HepG2 (cell line): ENCODE measurements around the gene TMEM266. TPM values are rescaled to one million over a fixed set of nuclear protein-coding genes. Genes with fewer than 3 reads are reported as not detected.

Source experiments
- ARNTL ChIP-seq: sonication (generic); formaldehyde crosslinking; IDR thresholded peaks from 2 replicates; pipeline ENCODE4 v1.4.0; 2020; ENCODE audit warnings: mild to moderate bottlenecking, missing genetic modification reagents
- BORCS8-MEF2B ChIP-seq: sonication (generic); formaldehyde crosslinking; IDR thresholded peaks from 2 replicates; pipeline ENCODE4 v1.8.0; 2022; ENCODE audit warnings: mild to moderate bottlenecking, missing genetic modification reagents
- BRD4 ChIP-seq: sonication (generic); formaldehyde crosslinking; IDR thresholded peaks from 2 replicates; pipeline ENCODE4 v1.4.0; 2020; ENCODE audit warnings: missing genetic modification reagents
- NFRKB ChIP-seq: fragments of 450-650 bp; IDR thresholded peaks from 2 replicates; pipeline ENCODE4 v1.6.1; 2017
- TBX3 ChIP-seq: fragments of 450-650 bp; IDR thresholded peaks from 2 replicates; pipeline ENCODE4 v1.6.1; 2017; ENCODE audit warnings: antibody characterized with exemption, mild to moderate bottlenecking, inconsistent platforms, borderline replicate concordance
- YEATS4 ChIP-seq: sonication (generic); formaldehyde crosslinking; IDR thresholded peaks from 2 replicates; pipeline ENCODE4 v1.4.0; 2020; ENCODE audit warnings: missing genetic modification reagents, borderline replicate concordance
- ZBTB8A ChIP-seq: sonication (generic); formaldehyde crosslinking; IDR thresholded peaks from 2 replicates; pipeline ENCODE4 v1.4.0; 2020; ENCODE audit warnings: mild to moderate bottlenecking, low read depth, missing genetic modification reagents, borderline replicate concordance
- ZFP1 ChIP-seq: IDR thresholded peaks from 2 replicates; pipeline ENCODE4 v1.6.1; 2016
- ZNF713 ChIP-seq: sonication (generic); formaldehyde crosslinking; IDR thresholded peaks from 2 replicates; pipeline ENCODE4 v1.4.0; 2020; ENCODE audit warnings: mild to moderate bottlenecking, missing genetic modification reagents
- ZNF788 ChIP-seq: sonication (generic); formaldehyde crosslinking; IDR thresholded peaks from 2 replicates; pipeline ENCODE4 v1.5.0; 2020; ENCODE audit warnings: mild to moderate bottlenecking, missing genetic modification reagents, borderline replicate concordance
- polyA plus RNA-seq, 8 experiments: library from polyadenylated mRNA; depleted of rRNA in 3 of 8; stranded (reverse) in 7 of 8; unstranded in 1 of 8; fragments of >200 nt; fragmentation: Illumina TruSeq in 4 of 8; extraction: Trizol in 4 of 8; gene quantifications; 2 replicates each; pipeline versions ENCODE4 v1.2.1 to v1.2.3, GENCODE V29; 2011 to 2016; ENCODE audit warnings: low read depth in 4 of 8, missing spikeins in 1 of 8, mixed read lengths in 1 of 8; ENCODE audit not compliant: insufficient read depth in 1 of 8
- total RNA-seq, 5 experiments: library from RNA; depleted of rRNA; stranded (reverse); fragments of >200 nt; fragmentation: Illumina TruSeq; extraction: Trizol; gene quantifications; 2 replicates each; pipeline ENCODE4 v1.2.3, GENCODE V29; 2016; ENCODE audit warnings: low read depth in 1 of 5
- TF ChIP-seq, protein P1 (sequence below): sonication (generic); formaldehyde crosslinking; IDR thresholded peaks from 2 replicates; pipeline ENCODE4 v1.4.0; 2020; ENCODE audit warnings: missing genetic modification reagents, mild to moderate bottlenecking, borderline replicate concordance
- TF ChIP-seq, protein P2 (sequence below): sonication (generic); formaldehyde crosslinking; IDR thresholded peaks from 2 replicates; pipeline ENCODE4 v1.5.1; 2020; ENCODE audit warnings: missing genetic modification reagents, mild to moderate bottlenecking, borderline replicate concordance
- TF ChIP-seq, protein P3 (sequence below): sonication (generic); formaldehyde crosslinking; conservative IDR thresholded peaks from 2 replicates; pipeline ENCODE4 v1.8.1; 2023; ENCODE audit warnings: missing genetic modification reagents
- TF ChIP-seq, protein P4 (sequence below): sonication (generic); formaldehyde crosslinking; IDR thresholded peaks from 2 replicates; pipeline ENCODE4 v1.4.0; 2020; ENCODE audit warnings: missing genetic modification reagents
- TF ChIP-seq, protein P5 (sequence below): IDR thresholded peaks from 2 replicates; pipeline ENCODE4 v1.6.1; 2016; ENCODE audit warnings: low read depth, missing genetic modification reagents, missing compliant biosample characterization

Gene TMEM266
- total and polyA plus RNA-seq, 2 of the 13 experiments (the other 11 are each of a cell fraction or from before 2014, with no cell fraction given), result 0.04 TPM; not detected in 1

DNA sequence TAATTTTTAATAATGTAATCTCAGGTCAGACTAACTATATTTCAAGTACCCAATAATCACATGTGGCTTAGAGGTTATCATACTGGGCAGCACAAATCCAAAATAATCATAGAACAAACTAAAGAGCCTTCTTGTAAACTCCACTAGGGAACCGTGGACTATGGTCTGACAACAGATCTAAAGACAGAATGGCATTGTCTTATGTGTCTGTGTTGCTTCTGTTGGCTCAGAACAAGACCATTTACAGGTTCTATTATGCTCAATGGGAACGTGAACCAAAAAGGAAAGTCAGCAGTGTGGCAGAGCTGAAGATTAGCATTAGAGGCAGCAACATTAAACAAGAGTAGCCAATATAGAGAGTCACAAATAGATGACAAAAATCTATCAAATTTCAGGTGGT lies 176.6 kb downstream of the TMEM266 start (continued):
- TF ChIP-seq, protein P1, sequence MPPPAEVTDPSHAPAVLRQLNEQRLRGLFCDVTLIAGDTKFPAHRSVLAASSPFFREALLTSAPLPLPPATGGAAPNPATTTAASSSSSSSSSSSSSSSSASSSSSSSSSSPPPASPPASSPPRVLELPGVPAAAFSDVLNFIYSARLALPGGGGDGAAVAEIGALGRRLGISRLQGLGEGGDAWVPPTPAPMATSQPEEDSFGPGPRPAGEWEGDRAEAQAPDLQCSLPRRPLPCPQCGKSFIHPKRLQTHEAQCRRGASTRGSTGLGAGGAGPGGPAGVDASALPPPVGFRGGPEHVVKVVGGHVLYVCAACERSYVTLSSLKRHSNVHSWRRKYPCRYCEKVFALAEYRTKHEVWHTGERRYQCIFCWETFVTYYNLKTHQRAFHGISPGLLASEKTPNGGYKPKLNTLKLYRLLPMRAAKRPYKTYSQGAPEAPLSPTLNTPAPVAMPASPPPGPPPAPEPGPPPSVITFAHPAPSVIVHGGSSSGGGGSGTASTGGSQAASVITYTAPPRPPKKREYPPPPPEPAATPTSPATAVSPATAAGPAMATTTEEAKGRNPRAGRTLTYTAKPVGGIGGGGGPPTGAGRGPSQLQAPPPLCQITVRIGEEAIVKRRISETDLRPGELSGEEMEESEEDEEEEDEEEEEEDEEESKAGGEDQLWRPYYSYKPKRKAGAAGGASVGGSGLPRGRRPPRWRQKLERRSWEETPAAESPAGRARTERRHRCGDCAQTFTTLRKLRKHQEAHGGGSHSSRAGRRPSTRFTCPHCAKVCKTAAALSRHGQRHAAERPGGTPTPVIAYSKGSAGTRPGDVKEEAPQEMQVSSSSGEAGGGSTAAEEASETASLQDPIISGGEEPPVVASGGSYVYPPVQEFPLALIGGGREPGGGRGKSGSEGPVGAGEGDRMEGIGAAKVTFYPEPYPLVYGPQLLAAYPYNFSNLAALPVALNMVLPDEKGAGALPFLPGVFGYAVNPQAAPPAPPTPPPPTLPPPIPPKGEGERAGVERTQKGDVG (CRISPR knock-in tag), result no peak
- TF ChIP-seq ZBTB8A (no peak), ZNF788 (CRISPR knock-in tag) (no peak), BORCS8-MEF2B (CRISPR knock-in tag) (no peak), ZFP1 (no peak), TBX3 (no peak), YEATS4 (CRISPR knock-in tag) (no peak), ARNTL (CRISPR knock-in tag) (no peak), ZNF713 (CRISPR knock-in tag) (no peak), NFRKB (no peak), BRD4 (CRISPR knock-in tag) (no peak)
- TF ChIP-seq, protein P2, sequence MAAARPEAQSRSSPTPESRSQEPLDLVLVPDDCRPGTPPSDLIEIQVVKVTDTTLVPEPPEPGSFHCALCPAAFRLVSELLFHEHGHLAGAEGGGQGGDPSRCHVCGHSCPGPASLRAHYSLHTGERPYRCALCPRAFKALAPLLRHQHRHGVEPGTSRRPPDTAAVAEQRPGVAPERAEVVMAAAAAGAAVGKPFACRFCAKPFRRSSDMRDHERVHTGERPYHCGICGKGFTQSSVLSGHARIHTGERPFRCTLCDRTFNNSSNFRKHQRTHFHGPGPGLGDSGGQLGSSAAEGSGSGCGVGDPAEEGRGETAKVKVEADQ (CRISPR knock-in tag), result no peak
- TF ChIP-seq, protein P3, sequence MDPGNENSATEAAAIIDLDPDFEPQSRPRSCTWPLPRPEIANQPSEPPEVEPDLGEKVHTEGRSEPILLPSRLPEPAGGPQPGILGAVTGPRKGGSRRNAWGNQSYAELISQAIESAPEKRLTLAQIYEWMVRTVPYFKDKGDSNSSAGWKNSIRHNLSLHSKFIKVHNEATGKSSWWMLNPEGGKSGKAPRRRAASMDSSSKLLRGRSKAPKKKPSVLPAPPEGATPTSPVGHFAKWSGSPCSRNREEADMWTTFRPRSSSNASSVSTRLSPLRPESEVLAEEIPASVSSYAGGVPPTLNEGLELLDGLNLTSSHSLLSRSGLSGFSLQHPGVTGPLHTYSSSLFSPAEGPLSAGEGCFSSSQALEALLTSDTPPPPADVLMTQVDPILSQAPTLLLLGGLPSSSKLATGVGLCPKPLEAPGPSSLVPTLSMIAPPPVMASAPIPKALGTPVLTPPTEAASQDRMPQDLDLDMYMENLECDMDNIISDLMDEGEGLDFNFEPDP (CRISPR knock-in tag), result no peak
- TF ChIP-seq, protein P4, sequence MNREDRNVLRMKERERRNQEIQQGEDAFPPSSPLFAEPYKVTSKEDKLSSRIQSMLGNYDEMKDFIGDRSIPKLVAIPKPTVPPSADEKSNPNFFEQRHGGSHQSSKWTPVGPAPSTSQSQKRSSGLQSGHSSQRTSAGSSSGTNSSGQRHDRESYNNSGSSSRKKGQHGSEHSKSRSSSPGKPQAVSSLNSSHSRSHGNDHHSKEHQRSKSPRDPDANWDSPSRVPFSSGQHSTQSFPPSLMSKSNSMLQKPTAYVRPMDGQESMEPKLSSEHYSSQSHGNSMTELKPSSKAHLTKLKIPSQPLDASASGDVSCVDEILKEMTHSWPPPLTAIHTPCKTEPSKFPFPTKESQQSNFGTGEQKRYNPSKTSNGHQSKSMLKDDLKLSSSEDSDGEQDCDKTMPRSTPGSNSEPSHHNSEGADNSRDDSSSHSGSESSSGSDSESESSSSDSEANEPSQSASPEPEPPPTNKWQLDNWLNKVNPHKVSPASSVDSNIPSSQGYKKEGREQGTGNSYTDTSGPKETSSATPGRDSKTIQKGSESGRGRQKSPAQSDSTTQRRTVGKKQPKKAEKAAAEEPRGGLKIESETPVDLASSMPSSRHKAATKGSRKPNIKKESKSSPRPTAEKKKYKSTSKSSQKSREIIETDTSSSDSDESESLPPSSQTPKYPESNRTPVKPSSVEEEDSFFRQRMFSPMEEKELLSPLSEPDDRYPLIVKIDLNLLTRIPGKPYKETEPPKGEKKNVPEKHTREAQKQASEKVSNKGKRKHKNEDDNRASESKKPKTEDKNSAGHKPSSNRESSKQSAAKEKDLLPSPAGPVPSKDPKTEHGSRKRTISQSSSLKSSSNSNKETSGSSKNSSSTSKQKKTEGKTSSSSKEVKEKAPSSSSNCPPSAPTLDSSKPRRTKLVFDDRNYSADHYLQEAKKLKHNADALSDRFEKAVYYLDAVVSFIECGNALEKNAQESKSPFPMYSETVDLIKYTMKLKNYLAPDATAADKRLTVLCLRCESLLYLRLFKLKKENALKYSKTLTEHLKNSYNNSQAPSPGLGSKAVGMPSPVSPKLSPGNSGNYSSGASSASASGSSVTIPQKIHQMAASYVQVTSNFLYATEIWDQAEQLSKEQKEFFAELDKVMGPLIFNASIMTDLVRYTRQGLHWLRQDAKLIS (CRISPR knock-in tag), result no peak
- TF ChIP-seq, protein P5, sequence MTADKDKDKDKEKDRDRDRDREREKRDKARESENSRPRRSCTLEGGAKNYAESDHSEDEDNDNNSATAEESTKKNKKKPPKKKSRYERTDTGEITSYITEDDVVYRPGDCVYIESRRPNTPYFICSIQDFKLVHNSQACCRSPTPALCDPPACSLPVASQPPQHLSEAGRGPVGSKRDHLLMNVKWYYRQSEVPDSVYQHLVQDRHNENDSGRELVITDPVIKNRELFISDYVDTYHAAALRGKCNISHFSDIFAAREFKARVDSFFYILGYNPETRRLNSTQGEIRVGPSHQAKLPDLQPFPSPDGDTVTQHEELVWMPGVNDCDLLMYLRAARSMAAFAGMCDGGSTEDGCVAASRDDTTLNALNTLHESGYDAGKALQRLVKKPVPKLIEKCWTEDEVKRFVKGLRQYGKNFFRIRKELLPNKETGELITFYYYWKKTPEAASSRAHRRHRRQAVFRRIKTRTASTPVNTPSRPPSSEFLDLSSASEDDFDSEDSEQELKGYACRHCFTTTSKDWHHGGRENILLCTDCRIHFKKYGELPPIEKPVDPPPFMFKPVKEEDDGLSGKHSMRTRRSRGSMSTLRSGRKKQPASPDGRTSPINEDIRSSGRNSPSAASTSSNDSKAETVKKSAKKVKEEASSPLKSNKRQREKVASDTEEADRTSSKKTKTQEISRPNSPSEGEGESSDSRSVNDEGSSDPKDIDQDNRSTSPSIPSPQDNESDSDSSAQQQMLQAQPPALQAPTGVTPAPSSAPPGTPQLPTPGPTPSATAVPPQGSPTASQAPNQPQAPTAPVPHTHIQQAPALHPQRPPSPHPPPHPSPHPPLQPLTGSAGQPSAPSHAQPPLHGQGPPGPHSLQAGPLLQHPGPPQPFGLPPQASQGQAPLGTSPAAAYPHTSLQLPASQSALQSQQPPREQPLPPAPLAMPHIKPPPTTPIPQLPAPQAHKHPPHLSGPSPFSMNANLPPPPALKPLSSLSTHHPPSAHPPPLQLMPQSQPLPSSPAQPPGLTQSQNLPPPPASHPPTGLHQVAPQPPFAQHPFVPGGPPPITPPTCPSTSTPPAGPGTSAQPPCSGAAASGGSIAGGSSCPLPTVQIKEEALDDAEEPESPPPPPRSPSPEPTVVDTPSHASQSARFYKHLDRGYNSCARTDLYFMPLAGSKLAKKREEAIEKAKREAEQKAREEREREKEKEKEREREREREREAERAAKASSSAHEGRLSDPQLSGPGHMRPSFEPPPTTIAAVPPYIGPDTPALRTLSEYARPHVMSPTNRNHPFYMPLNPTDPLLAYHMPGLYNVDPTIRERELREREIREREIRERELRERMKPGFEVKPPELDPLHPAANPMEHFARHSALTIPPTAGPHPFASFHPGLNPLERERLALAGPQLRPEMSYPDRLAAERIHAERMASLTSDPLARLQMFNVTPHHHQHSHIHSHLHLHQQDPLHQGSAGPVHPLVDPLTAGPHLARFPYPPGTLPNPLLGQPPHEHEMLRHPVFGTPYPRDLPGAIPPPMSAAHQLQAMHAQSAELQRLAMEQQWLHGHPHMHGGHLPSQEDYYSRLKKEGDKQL (CRISPR knock-in tag), result no peak
